ENCODE results near the gene C1orf167.
A peak's percentile ranks its signal among the peaks of the same experiment; 100 is the strongest.

Gene C1orf167

DNA sequence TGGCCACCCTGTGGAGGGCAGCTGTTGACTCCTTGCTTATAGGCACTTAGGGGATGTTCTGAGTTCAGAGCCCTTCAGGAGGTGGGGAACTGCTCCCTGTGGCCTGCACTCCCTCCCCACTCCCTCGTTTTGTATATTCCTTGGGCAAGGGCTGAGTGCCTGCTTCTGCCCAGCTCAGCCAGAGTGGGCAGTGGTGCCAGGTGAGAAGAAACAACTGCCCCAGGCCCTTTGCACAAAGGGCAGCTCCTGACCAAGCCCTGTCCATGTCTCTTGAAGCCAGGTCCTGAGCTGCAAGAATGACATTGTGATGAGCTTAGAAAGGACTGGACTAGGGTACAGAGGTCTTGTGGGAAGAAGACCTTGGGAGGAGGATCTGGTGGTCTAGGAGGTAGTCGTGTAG is 23.9 kb upstream of the C1orf167 start:
- no peak for DNase-seq

DNA sequence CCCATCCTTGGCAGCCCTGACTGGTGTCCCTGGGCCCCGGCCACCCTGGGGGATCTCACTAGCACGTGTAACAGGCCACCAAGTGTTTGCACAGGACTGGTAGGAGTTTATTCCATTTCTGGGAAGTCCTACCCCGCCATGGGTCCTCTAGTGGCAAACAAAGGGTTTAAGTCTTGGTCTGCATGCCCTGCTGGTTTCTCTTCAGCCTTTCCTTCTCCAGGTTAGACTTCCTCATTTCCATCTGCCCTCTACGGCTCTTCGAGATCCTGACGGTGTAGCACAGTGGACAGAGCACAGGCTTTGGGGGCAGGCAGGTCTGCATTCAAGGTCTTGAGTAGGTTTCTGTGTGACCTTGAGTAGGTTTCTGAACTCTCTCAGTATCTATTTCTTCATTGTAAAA is 23.2 kb upstream of the C1orf167 start:
- DNase-seq = no peak

DNA sequence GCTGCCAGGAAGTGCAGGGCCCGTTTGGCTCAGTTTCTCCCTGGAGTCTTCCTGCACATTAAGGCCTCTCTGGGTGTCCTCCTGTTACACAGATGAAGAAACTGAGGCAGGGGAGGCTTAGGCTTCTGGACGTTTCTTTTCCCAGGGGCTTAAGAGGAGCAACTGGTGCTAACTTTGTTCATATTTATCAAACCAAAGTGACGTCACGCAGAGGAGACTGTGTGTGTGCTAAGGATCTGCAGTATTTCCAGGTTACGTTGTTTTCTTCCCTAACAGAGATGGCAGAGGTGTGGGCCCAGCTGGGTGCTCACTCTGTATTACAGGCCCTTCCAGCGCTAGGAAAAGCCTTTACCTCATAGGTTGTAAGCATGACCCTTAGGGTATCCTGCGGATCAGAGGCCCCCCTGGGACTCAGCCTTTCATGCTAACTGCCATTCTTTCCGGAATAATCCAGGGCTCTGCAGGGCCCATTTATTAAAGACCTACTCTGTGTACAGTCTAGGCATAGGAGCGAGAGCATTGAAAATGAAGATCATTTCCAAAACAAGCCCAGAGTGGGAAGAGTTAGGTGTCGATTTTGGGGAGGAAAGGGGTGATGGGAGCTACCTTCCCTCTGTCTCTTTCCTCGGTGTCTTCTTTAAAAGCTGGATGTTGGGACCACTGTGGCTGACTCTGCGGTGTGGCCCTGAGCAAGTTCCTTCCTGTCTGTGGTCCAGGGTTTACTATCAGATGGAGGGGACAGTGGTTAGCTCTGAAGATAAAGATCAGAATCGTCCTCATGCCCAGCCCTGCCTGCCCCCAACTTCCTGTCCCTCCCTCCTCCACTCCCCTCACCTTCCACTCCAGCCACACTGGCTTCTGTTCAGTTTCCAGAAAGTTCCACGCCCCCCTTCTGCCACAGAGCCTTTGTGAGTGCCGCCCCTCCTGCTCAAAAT is 21.5 kb upstream of the C1orf167 start:
- no peak for DNase-seq

DNA sequence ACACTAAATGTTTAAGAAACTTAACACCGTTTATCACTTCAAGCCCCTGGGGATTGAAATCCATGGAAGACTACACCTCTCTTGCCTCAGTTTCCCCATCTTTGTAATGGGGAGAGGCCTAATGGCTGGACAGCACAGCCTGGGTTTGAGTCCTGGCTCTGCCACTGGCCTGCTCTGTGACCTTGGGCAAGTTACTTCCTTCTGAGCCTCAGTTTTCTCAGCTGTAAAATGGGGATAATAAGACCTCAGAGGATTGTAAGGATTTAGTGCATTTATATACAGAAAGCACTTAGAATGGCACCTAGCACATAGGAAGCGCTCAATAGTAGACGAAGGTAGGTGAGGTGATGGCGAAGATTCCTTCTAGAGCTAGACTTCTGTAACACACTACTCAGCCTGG is 20.5 kb upstream of the C1orf167 start:
- no peak for DNase-seq

DNA sequence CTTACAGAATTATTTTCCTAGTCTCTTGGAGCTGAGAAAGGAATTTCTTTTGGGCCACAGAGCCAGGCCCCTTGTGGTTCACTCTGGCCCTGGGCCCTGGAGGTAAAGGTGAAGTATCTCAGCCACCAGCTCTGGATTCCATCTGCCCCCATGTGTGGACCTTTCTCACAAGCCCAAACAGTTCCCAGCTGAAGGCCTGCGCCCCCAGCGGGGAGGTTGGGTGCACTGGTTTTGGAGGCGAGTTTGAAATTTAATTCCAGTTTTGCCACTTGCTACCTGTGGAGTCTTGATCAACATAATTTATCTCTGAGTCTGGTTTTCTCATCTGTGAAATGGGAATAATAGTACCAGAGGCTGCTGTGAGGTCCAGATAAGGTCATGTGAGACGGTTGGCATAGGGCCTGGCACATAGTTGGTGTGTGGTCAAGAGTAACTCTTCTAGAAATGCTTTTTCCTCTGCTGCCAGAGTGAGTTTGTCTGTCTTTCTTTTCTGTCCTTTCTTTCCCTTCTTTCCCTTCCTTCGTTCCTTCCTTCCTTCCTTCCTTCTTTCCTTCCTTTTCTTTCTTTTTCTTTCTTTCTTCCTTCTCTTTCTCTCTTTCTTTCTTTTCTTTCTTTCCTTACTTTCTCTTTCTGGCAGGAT is 20.0 kb upstream of the C1orf167 start:
- no peak for DNase-seq

DNA sequence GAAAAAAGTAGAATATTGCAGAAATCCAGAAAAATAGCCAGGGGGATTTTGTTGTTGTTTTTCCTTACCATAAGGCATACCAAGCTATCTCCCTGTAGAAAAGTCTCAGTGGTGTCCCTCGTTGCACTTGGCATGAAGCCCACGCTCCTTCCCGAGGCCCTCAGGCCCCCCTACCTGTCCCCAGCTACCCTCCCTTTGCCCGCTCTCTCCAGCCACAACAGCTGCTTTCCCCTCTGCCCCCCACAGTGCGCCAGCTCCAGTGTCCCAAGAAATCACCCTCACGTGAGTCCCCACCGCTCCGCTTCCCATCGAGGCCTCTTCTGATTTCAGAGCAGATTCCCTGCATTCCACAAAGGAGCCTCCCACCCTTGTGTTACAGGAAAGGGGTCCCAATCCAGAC is 17.7 kb upstream of the C1orf167 start:
- no peak for DNase-seq

DNA sequence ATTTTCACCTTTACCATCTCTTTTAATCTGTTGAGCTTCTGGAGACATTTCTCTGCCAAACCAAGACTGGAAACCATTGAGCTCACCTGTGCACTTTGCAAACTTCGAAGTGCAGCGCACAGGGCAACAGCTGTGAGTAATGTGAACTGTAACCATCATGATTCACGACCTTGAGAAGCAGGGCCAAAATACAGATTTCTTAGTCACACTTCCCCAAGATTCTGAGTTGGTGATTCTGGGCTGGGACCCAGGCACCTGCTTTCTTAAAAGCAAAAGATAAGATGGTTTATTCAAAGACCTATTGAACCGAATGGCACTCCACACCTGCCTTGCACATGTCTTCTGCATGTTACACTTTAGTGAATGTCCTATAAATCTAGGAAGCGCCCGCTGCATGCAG is 15.9 kb upstream of the C1orf167 start:
- DNase-seq = no peak

DNA sequence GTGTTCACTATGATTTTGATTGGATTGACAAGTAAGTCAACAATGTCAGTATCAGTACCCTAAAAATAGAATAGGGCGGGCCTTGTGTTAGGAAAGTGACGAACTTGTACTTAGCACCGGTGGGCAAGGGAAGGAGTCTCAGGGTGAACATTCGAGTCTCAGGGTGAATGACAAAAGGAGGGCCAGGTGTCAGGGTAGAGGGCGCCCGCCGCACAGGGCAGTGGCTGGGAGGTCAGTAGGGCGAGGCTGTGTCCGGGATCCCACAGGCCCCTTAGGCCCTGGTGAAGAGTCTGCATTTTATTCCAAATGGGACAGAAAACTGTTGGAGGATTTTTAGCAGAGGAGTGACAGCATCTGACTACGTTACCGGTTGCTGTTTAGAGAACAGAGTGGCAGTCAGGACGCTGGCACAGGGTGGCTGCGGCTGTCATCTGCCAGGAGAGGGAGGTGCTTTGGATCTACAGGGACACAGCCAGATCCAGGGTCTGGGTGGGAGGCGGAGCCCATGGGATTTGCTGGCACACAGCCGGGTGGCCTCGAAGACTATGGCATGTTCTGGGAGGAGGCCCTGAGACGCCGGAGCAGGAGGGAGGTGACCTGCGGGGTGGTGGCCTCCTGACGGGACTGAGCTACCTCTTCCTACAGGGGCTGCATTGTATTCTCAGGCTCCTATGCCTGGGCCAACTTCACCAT is 15.1 kb upstream of the C1orf167 start:
- DNase-seq = no peak

DNA sequence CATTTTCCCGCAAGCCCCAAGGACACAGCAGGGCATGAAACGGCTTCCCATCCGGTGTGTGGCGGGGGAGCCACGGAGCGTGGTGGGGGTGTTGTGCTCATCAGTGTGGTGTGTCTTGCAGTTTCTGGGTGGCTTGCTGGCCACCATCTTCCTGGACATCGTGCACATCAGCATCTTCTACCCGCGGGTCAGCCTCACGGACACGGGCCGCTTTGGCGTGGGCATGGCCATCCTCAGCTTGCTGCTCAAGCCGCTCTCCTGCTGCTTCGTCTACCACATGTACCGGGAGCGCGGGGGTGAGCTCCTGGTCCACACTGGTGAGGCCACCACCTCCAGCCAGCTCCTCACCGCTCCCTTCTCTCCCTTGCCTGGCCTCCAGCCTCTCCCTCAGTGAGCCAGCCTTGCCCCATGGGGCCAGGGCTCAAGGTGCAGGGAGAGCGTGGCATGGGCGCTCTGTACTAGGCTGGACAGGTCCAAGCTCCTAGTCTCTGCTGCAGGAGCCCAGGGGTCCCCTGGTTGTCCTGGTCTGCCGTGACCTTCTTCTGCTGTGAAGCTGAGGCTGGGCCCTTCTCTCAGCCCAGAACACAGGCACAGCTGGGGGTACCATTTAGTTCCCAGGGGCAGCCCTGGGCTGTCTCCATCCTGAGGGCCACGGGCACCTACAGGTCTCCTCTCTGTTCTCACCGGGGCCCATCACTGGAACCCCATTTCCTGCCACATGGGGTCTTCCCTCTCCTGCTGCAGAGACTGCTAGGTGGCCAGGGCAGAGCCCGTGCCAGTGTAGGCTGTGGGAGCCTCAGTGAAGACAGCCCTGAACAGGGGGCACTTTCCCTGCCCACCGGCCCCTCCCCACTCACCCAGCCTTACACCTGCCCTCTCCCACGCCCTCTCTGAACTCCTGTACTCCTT is 13.4 kb upstream of the C1orf167 start:
- DNase-seq = no peak

DNA sequence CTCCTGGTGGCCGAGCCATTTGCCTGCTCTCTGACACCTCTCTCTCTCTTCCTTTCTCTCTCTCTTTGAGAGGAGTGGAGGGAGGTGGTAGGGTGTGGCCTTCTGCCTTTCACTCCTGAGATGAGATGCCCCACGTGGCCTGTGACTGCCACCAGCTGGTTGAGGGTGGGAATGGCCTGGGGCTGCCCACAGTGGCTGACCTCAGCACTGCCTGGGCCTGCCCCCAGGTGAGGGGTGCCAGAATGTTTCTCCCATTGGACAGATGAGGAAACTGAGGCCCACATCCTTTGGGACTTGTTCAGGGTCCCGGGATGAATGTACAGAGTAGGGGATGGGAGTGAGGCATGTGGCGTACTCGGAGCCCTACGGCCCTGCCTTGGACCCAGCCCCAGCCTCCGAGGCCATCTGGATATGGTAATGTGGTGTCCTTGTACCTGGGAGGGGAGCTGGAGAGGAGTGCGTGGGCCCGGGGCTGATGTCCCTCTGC is 12.7 kb upstream of the C1orf167 start:
- DNase-seq = peak in 1 of 4 experiments; percentile 13

DNA sequence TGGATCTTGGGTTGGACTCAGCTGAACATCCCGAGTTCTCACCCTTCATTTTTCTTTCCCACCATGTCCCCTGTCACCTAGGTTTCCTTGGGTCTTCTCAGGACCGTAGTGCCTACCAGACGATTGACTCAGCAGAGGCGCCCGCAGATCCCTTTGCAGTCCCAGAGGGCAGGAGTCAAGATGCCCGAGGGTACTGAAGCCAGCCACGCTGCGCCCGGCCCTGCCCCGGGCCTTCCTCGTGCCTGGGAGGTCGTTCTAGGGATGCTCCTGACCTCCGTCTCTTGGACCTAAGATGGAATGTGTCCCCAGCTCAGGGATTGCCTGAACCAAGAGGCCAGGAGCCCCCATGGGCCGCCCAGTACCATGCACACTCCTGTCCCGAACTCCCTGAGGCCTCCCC is 12.0 kb upstream of the C1orf167 start:
- DNase-seq = no peak

DNA sequence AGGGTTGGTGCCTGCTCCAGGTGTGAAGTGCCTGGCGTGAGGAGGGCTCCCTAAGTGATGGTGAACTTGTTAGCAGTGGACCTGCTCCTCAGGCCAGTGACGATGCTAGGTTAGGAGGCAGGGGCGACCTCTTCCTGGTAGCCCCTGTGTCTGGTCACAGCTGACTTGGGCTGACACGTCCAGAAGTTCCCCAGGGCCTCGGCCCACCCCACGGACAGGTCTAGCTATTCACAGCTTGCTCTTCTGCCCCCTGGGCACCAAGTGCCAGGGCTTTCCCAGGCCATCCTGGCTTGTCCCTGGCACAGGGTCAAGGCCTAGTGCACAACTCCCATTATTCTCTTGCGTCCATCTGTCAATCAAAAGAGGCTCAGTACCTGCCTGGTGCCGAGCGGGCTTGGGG is 10.9 kb upstream of the C1orf167 start:
- no peak for DNase-seq

DNA sequence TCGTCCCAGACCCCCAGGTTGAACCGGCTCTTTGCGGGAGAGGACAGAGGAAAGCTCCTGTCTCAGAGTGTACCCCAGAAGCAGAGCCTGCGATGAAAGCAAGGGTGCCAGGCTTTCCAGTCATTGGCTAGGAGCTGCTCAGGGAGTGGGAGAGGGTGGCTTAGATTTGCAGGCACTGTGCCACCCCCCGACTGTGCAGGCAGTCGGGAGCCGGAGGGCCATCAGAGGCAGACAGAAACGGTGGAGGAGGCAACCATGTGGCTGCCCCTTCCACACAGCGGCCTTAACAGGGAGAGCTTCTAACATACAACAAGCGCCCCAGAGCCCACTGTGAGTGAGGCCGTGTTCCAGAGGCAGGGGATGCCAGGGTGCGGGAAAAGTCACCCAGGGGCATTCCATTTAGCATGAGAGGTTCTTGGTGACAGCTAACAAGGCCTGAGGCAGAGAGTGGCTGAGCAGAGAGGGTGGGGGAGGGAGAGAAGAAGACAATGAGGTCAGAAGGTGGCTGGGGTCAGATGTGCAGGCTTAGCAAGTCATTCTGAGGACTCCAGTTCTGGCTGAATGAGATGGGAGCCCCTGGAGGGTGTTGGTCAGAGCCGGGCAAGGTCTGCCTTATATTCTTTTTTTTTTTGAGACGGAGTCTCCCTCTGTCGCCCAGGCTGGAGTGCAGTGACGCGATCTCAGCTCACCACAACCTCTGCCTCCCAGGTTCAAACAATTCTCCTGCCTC is 9.5 kb upstream of the C1orf167 start:
- DNase-seq = no peak

DNA sequence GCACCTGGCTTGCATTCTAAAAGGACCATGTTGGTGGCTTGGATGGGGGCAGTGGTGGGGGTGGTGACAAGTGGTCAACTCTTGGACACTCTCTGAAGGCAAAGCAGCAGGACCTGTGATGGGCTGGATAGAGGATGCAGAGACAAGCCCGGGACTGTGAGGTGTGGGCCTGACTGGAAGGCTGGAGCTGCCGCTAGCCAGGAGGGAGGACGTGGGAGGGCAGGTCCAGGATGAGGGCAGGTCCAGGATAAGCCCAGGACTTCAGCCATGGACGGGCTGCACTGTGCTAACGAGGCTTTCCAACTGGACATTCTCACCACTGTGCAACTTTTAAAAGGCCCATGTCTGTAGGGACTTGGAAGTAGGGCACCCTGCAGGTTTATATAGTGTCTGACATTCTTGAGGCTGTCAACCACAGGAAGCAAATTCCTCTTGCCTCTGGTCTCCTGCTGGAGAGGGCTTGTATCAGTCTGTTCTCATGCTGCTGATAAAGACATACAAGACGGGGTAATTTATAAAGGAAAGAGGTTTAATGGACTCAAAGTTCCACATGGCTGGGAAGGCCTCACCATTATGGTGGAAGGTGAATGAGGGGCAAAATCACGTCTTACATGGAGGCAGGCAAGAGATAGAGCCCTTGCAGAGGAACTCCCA is 8.3 kb upstream of the C1orf167 start:
- DNase-seq = no peak

DNA sequence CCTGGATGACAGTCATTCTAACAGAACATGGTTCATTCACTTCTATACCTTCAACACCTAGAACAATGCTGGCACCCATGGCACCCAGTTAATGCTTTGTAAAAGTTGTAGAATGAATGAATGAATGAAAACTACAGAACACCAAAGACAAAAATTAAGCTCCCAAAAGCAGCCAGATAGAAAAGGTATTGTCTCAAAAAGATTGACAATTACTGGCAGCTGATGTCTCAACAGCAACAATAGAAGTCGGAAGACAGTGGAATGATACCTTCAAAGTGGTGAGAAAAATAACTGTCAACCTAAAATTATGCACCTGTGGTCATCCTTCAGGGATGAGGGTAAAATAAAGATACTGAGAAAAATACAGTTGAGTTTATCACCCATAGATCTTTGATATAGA is 4.9 kb upstream of the C1orf167 start:
- DNase-seq = no peak

DNA sequence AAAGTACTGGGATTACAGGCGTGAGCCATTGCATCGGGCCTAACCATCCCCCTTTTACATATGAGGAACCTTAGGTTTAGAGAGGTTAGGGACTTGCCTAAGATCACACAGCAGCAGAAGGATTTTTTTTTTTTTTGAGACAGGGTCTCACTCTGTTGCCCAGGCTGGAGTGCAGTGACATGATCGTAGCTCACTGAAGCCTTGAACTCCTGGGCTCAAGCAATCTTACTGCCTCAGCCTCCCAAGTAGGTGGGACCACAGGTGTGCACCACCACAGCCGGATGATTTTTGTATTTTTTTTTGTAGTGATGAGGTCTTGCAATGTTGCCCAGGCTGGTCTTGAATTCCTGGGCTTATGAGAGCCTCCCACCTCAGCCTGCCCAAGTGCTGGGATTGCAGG is 2.2 kb upstream of the C1orf167 start:
- no peak for DNase-seq

DNA sequence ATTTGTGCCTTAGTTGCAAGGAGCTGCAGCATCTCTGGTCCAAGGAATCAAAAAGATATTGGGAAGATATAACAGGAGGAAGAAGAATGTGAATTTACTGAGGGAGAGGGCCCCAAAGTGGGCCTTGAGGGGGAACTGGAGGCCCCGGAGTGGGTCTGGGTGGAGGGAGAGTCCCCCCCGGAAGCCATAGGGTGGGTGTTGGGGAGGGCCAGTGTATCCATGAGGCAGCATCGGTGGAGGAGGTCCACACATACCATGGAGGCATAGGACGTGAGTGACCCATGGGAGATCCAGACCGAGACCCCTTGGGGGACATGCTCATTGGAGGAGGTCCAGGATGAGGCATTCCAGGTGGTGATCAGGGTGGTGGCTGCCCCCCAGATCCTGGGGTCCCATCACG is 708 bp upstream of the C1orf167 start:
- no peak for DNase-seq

DNA sequence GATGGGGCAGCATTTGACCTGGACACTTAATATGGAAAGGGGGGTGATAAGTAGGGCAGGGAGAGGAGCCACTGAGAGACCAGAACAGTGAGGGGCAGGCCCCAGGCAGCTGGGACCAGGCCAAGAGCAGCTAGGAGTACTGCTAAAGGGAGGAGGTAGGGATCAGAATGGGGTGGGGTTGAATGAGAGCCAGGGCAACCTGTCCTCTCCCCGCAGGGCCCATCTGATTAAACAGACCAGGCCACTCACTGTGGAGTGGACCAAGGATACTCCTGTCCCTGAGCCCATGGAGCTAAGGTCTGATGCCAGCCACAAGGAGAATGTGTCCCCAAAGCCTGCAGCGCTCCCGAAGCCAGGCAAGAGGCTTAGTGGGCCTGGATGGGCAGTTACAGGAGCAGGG is 2.1 kb downstream of the C1orf167 start:
- no peak for DNase-seq

DNA sequence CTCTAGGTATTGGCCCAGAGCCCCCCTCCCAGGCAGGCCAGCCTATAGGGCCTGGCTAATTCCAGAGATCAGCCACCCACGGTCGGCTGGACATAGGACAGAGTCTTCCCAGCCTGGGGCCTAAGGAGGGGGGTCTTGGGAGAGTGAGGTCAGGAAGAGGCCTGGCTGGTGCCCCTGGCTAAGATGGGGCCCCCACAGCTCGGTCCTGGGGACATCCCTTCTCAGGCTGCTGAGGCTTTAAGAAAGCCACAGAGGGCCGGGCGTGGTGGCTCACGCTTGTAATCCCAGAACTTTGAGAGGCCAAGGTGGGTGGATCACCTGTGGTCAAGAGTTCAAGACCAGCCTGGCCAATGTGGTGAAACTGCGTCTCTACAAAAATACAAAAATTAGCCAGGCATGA is 2.5 kb downstream of the C1orf167 start:
- no peak for DNase-seq

DNA sequence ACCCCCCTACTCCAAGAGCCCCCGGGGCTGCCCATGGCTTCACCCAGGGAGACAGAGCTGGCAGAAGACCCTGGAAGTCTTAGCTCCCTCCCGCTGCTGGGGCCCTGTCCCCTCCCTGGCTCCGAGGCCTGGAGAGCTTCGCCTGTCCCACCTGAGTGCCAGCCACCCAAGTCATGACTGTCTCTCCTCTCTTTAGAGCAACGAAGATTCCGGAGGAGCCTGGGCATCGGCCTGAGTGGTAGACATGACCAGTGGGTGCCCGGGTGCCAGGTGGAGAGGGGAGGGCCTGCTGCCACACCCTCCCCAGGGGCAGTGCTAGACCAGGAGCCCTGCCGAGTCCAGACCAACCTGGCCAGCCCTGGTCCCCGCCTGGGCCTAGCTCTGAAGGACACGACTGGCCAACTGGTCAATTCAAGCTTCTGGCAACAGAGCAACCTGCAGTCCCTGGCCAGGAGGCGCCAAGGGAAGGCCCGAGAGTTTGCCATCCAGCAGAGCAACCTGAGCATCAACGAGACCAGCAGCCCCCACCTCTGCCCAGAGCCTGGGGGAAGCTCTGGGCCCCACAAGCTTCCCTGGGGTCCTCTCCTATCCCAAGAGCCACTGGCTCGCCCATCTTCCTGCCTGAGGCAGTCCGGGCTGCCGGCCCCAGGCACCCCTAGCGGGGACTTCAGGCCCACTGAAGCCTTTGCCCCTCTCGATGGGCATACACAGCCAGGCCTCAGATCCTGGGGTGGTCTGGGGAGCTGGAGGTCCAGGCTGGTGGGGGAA is 3.9 kb downstream of the C1orf167 start:
- DNase-seq = no peak

DNA sequence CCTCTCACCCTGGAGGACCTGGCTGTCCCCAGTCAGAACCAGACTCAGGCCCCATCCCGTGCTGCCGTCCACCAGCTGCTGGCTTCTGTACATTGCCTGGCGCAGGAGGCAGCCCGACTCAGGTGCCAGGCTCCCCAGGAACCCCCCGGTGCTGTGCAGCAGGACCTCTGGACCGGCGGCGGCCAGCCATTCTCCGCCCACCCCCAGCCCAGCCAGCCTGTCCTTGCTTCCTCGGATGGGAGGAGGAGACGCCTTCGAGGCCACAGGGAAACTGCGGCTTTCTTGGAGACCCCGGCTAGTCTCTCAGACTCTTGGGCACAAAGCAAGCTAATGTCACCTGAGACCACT is 4.4 kb downstream of the C1orf167 start:
- DNase-seq = no peak
